GM10266 (cell line): Measurements from ENCODE around the gene BBS9.

Experiments used
- DNase-seq: peaks from one replicate; pipeline ENCODE4 v3.0.0; 2012; ENCODE audit errors: extremely low spot score
- TF ChIP-seq, protein P1 (sequence below): IDR thresholded peaks from 2 replicates; pipeline ENCODE4 v1.5.1; 2012; ENCODE audit warnings: mild to moderate bottlenecking, low read depth; ENCODE audit not compliant: control insufficient read depth, insufficient read depth; ENCODE audit errors: missing control alignments

Gene BBS9

DNA sequence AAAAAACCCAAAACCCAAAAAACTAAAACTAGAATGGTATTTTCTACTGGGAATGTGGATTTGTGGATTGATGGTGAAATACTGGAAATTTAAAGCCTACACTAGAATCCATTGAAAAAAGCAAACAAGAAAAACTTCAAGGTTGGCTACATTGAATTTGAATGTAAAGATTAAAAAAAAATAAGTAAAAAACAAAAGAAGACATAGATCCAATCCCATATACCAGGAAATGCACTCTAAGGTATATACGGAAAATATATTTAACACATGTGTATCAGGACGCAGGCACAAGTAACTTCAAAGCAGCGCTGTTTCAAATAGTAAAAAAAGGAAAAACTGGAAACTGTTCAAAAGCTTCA, 754 bp upstream of the BBS9 start:
- TF ChIP-seq, protein P1, sequence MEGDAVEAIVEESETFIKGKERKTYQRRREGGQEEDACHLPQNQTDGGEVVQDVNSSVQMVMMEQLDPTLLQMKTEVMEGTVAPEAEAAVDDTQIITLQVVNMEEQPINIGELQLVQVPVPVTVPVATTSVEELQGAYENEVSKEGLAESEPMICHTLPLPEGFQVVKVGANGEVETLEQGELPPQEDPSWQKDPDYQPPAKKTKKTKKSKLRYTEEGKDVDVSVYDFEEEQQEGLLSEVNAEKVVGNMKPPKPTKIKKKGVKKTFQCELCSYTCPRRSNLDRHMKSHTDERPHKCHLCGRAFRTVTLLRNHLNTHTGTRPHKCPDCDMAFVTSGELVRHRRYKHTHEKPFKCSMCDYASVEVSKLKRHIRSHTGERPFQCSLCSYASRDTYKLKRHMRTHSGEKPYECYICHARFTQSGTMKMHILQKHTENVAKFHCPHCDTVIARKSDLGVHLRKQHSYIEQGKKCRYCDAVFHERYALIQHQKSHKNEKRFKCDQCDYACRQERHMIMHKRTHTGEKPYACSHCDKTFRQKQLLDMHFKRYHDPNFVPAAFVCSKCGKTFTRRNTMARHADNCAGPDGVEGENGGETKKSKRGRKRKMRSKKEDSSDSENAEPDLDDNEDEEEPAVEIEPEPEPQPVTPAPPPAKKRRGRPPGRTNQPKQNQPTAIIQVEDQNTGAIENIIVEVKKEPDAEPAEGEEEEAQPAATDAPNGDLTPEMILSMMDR = no peak
- DNase-seq = no peak

DNA sequence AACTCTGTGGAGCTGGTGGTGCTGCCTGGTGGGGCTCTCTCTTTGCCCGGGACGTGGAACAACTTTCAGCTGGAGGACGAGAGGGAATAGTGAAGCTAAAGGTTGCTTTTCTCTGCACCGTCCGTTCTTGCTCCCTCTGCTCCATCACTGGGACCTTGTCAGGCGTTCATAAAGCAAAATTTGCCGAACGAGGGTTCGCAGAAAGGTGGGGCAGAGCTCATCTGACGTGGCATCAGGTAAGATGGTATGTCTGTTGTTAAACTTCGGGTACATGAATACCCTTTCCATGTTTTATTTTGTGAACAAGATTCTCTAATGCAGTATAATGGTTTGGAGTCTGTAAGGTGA, 416 bp downstream of the BBS9 start:
- no peak for DNase-seq
- TF ChIP-seq, protein P1 = no peak

- DNase-seq = no peak
- TF ChIP-seq, protein P1 = no peak
These were observed 820 bp downstream of the BBS9 start for GRCh38 chr7:33130184-33130583.

GRCh38 chr7:33137103-33137502, 7.7 kb downstream of the BBS9 start:
- TF ChIP-seq, protein P1 = no peak
- DNase-seq = no peak

DNA sequence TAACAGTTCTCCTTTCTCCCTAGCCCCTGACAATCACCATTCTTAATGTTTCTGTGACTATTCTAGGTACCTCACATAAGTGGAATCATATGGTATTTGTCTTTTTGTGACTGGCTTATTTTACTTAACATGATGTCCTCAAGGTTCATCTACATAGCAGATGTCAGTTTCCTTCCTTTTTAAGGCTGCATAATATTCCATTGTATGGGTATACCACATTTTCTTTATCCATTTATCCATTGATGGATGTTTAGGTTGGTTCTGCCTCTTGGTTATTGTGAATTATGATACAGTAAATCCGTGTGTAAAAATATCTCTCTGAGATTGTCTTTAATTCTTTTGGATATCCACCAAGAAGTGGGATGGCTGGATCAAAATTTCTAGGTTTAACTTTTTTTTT, 13.2 kb downstream of the BBS9 start:
- DNase-seq = no peak
- TF ChIP-seq, protein P1 = no peak

DNA sequence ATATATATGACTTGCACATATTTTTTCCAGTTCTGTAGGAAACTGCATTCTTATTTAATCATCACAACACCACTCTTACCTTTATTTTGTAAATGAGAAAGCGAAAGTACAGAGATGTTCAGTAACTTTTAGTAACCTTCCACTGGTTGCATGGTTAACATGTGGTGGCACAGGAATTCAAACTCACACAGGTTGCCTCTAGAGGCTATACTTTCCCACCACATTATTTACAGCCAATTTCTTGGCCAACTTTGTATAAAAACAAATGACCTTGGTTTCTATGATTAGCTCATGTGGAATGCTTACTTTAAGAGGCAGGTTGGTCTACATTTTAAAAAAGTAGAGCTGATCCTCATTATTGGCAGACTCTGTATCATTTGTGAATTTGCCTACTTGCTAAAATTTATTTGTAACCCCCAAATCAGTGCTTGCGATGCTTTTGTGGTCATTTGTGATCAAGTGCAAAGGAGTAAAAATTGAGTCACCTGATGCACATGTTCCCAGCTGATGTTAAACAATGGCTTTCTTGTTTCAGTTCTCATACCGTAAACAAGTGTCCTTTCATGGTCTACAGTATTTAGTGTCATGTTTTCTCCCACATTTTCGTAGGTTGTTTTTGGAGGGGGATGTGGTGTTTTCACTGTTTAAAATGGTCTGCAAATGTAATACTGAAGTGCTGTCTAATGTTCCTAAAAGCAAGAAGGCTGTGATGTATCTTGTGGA, 14.8 kb downstream of the BBS9 start:
- no peak for DNase-seq
- TF ChIP-seq, protein P1 = no peak

DNA sequence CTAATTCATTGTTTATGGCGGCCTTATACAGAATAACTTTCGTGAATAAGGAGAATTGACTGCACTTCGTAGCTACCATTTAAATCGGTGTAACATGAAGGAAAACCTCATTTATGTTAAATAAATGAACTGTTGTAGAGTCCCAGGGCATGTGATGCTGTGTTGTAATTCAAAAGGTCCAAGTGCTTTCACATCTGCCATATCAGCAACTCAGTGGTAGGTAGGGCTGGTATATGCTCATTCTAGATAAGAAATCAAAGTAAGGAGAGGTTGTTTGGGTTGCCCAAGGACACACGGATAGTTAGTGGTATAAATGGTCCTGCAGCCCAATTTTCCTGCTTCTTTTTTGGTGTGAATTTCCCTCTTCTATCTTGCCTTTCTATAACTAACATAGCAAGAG, 15.8 kb downstream of the BBS9 start:
- TF ChIP-seq, protein P1 = no peak
- DNase-seq = no peak
